HG02759 (cell line): Measurements from ENCODE around the gene KAZALD1.

ENCODE experiments used
- ATAC-seq: cut with Tn5 transposase; IDR thresholded peaks from one replicate; pipeline ENCODE4 v1.9.1; 2021; ENCODE audit warnings: mild to moderate bottlenecking, moderate library complexity; ENCODE audit not compliant: unreplicated experiment

KAZALD1 gene

DNA sequence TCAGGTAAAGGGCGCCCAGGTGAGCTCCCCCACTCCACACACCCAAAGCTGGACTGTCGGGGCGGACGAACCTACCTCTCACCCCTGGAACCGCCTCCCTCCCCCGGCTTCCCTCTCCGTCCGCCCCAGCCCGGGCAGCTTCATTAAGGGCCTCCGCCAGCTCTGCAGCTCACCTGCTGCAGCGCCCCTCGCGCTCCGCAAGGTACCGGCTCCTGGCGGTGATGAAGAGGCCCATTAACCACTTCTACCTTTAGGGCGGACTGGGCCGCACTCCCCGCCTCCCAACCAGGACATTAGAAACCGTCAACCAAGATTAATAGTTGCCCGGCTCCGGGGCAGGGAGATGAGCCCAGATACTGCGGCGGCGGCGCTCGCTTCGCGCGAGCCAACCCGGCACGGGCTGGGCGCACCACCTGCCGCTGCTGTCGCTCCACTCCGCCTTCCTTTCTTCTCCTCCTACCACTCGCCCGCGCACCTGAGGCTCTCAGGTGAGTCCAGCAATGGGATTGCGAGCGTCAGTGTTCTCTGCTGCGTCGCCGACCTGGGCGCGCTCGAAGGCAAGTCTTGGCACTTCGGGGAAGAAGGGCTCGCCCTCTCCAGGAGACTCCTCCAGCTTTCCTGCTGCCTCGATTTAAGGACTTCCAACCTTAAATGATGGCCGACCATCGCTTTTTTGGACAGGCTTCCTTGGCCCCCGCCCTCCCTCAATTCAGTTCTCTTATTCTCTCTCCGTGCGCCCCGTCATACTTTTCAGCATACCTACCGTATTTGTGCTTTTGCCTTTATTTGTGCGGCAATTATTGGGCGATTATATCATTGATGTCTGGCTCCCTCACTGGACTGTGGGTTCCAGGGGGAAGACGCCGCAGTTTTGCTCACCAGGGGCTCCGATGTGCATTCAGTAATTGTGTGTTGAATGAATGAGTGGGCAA is 13.6 kb upstream of the KAZALD1 start:
- ATAC-seq, result no peak

DNA sequence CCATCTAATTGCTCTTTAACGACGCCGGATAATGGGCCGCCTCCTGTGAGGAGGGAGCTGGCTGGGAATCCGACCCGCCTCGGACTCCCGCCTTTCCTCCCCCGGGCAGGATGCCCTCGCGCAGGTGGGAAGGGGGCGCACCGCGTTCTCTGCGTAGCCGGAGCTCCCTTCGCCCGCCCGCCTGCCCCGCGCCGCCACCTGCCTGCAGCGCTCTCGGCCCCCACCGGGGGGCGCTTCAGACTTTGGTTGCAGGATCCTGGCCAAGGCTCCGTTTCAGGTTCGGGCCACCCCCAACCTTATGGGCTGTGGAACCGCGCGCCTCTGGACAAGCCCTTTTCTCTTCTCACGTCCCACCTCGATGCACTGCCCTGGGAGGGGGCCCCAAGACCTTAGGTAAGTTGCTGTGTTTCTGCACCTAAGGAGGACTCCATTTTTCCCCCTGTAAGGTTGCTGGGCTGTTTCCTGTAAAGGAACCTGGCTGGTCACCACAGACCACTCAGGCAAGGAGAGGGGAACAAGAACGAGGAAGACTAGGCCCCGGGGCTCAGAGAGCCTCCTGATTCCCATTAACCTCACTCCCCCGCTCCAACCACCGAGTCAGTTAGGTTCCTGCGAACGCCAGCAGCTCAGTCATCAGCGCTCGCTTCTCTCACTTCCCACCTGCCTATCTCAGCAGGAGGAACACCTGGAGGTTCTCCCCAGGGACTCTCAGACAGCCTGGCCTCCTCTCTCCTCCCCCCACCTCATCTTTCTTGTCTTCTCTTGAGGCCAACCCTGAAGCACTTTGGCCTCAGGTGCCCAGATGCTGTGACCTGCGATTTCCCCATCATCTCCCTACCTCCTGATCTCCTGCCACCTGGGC is 11.3 kb upstream of the KAZALD1 start:
- ATAC-seq, result peak; percentile 69

DNA sequence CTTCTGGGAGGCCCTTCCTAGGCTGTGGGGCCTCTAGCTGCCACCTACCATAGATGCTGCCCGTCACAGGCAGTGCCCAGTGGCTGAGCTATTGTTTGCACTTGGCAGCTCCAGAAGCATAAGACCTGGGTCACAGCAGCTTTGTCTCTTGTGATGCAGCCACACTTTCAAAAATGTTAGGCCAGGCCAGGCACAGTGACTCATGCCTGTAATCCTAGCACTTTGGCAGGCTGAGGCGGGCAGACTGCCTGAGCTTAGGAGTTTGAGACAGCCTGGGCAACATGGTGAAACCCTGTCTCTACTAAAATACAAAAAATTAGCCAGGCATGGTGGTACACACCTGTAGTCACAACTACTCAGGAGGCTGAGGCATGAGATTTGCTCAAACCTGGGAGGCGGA is 9.5 kb upstream of the KAZALD1 start:
- ATAC-seq, result no peak

DNA sequence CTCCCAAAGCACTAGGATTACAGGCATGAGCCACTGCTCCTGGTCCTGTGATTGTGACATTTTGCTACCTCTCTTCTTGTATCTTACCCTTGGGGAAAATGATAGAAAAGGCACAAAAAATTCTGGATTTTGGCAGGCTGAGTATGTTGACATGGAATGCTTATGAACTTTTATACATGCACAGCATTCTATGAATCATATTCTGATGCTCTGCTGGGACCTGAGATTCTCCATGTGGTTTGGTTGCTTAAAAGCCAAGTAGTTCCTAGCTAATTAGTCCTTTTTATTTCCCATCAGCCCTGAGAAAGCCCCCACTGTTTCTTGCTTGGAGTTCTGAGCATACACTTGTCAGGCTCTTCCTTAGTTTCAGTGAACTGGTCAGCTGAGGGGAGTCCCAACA is 8.3 kb upstream of the KAZALD1 start:
- ATAC-seq, result no peak

DNA sequence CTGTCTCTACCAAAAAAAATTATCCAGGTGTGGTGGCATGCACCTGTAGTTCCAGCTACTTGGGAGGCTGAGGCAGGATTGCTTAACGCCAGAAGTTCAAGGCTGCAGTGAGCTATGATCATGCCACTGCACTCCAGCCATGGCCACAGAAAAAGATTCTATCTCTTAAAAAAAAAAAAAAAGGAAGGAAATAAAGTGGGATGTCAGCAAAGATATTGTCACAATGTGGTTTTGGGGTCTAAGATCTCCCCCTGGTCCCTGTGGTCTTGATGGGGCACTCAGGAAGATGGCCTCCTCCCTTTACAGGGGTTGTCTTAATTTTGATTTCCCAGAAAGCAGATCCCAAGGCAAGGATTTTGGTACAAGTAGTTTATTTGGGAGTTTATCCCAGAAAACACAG is 7.4 kb upstream of the KAZALD1 start:
- ATAC-seq, result no peak

DNA sequence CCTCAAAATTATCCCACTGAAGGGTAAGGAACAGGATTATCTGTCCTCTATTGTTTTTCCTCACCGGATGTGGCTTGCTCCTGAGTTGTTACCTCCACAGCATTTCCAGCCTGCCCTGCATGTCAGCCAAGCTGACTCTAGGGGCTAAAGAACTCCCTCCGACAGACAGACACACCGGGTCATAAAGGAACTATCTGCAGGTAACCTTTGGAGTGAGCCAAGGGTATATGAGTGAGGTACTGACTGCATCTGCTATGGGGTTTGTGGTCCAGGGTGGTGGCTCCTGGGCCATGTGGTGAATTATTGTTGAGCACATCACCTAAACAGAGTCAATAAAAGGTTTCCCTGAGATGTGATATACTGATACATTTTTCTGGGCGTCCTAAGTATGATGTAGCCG is 6.9 kb upstream of the KAZALD1 start:
- no peak for ATAC-seq

DNA sequence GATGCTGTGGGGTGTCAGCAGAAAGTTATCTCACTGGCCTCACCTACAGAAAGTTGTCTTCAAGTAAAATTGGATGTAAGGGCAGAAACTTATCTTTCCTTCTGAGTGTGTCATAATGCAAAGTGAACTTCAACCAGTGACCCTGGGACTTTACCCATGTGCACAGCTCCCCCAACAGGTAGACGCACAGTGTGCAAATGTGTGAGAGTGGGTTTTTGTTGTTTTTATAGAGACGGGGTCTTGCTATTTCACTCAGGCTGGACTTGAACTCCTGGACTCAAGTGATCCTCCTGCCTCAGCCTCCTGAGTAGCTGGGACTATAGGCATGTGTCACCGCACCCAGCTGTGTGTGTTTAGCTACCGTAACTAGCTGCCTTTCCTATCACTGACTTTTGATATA is 6.4 kb upstream of the KAZALD1 start:
- ATAC-seq, result no peak

DNA sequence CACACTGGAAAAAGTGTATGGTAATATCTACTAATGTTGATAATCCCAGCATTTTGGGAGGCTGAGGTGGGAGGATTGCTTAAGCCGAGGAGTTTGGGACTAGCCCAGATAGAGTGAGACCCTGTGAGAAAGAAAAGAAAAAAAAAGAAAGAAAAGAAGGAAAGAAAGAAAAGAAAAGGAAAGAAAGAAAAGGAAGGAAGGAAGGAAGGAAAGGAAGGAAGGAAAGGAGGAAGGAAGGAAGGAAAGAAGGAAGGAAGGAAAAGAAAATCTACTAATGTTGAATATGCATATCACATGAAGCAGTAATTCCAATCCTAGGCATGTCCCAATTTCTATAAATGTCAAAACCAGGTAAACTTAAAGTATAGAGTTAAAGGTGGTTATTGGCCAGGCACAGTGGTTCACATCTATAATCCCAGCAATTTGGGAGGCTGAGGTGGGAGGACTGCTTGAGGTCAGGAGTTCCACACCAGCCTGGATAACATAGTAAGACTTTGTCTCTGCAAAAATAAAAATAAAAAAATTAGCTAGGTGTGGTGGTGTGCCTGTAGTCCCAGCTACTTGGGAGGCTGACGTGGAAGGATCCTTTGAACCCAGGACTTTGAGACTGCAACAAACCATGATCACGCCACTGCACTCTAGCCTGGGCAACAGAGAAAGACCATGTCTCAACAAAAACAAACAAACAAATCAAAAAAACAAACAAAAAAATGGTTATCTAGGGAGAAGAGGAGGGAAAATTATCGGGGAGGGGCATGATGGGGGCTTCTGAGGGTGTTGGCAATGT is 5.2 kb upstream of the KAZALD1 start:
- no peak for ATAC-seq

DNA sequence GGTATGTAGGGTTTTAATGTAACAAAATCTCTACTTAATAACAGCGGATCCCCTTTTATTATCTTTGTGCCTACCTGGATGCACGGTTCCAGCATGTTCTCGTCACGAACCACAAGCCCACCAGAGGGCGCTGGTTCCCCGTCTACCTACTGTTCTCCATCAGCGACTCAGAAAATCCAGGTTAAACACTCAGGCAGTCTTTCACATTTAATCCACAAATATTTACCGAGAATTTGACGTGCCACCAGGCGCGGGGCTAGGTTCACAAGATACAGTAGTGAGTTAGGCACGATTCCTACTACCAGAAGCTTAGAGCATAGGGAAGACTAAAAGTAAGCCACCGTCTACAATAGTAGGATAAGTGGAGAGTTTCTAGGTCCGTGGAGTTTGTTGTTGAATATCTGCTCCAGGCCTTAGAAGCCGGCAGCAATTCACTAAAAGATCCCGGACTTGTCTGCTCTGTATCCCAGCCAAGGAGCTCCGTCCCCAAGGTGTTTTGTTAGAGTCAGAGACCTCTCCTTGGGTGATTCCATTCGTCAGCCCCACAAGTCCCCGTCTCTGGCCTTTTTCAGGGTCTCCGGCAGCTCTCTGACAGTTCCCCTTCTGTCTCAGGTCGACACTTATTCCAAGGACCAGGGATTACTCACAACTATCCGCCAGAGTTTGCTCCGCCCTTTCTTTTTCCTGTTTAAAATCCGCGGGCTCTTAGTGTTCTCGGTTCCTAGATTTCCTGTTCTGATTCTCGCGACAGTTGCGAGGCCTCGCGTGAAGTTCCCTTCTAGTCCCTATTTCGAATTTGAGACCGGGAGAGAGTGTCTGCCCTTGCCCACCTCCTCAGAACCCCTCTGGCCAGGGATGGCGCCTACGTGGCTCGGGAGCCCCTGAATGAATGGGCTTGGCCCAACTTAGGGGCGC is 1.5 kb upstream of the KAZALD1 start:
- peak; percentile 51 for ATAC-seq

DNA sequence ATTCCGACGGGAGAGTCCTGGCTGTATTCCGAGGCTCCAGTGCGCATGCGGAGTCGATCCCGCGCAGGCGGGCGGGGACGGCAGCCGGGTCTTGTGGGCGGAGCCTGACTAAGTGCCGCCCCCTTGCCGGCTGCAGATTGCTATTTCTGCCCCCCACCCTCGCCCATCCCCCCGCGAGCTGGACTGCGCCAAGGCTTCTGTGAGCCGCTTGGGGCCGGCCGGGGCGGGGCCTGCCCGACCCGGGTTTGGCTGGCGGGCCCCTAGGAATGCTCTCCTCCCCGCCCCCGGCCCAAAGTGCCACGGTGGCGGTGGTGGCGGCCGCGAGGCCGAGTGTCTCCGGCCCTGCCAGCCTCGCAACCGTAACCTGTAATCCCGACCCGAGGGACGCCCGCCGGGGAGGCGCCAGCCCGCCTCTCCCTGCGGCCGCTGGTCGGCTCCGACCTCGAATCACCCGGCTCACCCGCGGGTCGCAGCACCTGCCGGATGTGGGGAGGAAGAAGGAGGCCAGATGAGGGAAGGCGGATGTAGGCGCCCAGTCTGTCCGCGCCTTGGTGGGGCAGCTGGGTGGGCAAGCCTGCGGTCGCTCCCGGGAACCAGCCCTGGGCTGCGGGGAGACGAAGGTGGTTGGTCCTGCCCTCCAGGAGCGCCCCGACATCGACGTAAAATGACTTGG is 702 bp upstream of the KAZALD1 start:
- peak; percentile 69 for ATAC-seq

DNA sequence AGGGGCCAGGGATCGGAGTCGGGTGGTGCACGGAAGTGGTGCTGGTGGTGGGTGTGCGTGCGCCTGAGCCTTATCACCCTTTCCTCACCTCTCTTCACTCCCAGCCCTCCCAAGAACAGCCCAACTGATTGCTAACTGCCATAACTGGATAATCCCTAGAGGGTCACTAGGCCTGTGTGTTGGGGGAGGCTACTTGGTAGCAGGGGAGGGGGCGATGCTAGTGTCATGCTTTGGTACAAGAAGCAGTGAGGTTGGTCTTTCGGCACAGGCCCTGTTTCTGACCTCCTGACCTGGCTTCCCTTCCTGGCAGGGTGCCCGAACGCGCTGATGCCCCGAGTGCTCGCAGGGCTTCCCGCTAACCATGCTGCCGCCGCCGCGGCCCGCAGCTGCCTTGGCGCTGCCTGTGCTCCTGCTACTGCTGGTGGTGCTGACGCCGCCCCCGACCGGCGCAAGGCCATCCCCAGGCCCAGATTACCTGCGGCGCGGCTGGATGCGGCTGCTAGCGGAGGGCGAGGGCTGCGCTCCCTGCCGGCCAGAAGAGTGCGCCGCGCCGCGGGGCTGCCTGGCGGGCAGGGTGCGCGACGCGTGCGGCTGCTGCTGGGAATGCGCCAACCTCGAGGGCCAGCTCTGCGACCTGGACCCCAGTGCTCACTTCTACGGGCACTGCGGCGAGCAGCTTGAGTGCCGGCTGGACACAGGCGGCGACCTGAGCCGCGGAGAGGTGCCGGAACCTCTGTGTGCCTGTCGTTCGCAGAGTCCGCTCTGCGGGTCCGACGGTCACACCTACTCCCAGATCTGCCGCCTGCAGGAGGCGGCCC is 652 bp downstream of the KAZALD1 start:
- ATAC-seq, result no peak

DNA sequence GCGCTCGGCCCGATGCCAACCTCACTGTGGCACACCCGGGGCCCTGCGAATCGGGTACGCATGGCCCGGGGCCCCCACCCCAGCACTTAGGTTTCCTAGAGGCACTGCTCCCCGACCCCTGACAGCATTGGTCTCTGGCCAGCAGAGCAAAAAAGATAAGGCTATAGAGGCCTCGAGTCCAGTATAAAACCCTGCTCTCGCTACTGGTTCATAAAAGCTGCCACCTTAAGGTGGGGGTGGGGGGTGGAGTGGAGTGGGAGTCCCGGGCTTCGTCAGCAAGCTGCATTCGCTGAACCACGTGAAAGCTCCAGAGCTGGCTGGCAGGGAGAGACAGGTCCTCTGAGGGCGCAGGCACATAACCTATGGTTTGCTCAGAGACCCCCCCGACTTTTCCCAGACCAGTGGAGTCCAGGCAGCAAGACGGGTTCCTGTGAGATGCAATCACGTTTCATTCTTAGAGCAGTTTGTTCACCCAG is 1.3 kb downstream of the KAZALD1 start:
- ATAC-seq, result no peak

DNA sequence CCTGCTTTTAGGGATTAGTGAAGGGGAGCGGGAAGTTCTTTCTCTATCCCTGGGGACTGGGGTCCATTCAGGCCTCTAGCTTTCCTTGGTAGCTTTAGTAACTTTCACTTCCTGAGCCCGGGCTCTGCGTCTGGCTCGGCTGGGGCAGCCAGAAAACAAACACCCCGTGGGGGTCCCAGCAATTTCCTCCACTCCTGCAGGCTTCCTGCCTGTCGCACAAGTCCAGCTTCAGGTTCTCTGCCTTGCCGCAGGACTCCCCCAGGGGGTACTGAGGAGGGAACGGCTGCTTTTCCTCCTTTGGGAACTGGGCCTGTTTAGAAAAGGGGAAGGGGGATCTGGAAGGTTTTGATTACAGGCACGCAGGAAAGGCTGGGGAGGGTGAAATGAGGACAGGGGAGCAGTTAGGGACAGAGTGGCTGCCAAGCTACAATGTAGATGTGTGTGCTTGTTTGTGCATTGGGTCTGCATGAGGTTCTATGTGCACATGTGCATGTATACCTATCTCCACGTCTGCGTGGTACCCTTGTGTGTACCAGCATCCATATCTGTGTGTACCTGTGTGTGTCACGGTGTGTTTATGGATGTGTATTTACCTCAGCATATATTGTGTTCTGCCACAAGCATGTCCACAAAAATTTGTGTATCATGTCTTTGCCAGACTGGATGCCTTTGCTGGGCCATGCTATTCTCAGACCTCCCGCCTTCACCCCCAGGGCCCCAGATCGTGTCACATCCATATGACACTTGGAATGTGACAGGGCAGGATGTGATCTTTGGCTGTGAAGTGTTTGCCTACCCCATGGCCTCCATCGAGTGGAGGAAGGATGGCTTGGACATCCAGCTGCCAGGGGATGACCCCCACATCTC is 2.0 kb downstream of the KAZALD1 start:
- ATAC-seq, result no peak

DNA sequence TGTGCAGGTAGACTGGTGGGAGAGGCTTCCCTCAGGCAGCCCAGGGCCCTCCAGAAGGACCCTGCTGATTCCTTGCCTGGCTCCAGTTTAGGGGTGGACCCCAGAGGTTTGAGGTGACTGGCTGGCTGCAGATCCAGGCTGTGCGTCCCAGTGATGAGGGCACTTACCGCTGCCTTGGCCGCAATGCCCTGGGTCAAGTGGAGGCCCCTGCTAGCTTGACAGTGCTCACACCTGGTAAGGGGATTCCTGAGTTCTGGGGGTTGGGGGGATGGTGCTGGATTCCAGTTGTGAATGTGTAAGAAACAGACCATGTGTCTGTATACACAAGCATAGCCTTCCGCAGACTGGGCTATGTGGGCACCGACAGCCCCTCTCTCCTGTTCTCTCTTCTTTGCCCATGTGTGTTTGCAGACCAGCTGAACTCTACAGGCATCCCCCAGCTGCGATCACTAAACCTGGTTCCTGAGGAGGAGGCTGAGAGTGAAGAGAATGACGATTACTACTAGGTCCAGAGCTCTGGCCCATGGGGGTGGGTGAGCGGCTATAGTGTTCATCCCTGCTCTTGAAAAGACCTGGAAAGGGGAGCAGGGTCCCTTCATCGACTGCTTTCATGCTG is 2.7 kb downstream of the KAZALD1 start:
- no peak for ATAC-seq

DNA sequence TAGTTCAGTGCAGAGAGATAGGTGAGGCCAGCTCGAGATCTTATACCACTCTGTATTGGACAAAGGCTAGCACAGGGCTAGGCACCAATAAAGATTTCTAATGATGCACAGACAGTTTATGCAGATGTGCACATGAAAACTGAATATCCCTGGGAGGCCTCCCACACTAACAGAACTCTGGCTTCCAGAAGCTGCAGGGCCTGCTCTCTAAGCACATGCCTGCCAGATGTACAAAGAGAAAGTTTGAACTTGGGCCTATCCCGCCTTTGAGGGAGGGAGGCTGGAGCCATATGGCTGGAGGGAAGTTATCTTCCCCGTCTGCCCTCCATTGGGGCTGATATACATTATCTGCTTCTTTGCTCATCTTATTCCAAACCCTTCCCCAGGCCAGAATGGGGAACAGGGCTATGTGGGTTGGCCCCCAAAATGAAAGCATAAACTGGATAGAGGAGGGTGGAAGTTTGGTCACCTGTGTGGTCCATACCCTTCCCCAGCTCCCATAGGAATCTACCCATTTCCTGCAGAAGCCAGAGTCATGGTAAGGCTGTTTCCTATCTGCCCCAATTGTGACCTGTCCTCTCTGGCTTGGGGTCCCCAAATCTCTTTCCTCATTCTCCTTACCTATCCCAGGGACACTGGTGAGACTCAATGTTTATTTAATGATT is 3.8 kb downstream of the KAZALD1 start:
- ATAC-seq, result no peak

DNA sequence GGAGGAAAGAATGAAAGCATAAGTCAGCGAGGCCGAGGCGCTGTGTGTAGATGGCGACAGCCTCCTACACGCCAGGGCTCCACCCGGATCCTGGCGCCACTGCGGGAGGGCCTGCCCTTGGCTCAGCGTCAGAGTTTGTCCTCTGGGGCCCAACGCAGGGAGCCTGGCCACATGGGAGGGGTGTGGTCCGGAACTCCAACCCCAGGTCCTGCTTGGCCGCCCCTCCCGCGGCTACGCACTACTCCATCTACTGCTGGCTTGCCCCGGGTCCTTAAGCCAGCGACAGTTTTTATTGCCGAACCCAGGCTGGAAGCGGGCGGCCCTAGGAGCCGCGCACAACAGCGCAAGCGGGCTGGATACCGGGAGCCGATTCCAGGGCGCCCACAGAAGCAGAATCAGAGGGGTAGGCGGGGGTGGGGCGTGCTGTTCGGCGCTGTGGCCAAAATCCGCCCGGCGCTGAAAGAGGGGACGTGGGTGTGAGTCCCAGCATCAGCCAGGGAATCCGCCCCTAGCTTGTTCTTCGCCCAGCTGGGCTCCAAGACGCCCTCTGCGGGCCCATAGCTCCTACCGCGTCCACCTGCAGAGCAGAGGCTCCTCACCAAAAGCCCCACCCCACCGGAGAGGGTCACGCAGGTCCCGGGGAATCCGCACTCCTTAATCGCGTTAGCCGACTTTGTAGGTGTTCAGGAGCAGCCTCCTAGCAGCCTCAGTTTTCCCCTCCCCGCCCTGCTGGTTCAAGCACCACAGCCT is 4.5 kb downstream of the KAZALD1 start:
- ATAC-seq, result no peak
